Kidney (tissue), 14 donors: ENCODE results near the gene EP400. TPM values are rescaled to one million over a fixed set of nuclear protein-coding genes. Genes with fewer than 3 reads are reported as not detected.

Source experiments
- DNase-seq, 5 donors: peaks; one replicate each; pipeline ENCODE4 v3.0.0-alpha.2; 2013 to 2020
- FAIRE-seq: peaks from 2 replicates; lab custom pipeline; 2012; peaks lifted over from hg19 to GRCh38; lab: Jason Lieb, UNC
- H3K27ac ChIP-seq, 2 donors: one replicate each; pipeline ENCODE4 v1.7.0; 2013; ENCODE audit warnings: low read depth in 2 of 2, low read length in 2 of 2, inconsistent platforms in 1 of 2
- H3K27me3 ChIP-seq: one replicate; pipeline ENCODE4 v1.7.1; 2013; ENCODE audit warnings: low read length, inconsistent platforms; ENCODE audit not compliant: control insufficient read depth, insufficient read depth
- H3K36me3 ChIP-seq, 3 donors: one replicate each; pipeline versions ENCODE4 v1.7.0 to v1.7.1; 2013; ENCODE audit warnings: low read length in 3 of 3, control low read depth in 1 of 3, inconsistent platforms in 1 of 3; ENCODE audit not compliant: insufficient read depth in 3 of 3, control insufficient read depth in 2 of 3
- H3K4me1 ChIP-seq, 3 donors: one replicate each; pipeline versions ENCODE4 v1.7.0 to v1.7.1; 2013; ENCODE audit warnings: low read length in 3 of 3, inconsistent platforms in 1 of 3, low read depth in 1 of 3; ENCODE audit not compliant: control insufficient read depth in 2 of 3, insufficient read depth in 2 of 3
- H3K4me3 ChIP-seq, 3 donors: one replicate each; pipeline versions ENCODE4 v1.7.0 to v1.8.1; 2013; ENCODE audit warnings: low read length in 3 of 3, control low read depth in 1 of 3, inconsistent platforms in 1 of 3
- H3K9ac ChIP-seq, 3 donors: one replicate each; pipeline versions ENCODE4 v1.7.0 to v1.7.1; 2013; ENCODE audit warnings: low read length in 3 of 3, control low read depth in 1 of 3, inconsistent platforms in 1 of 3
- H3K9me3 ChIP-seq, 3 donors: one replicate each; pipeline versions ENCODE4 v1.7.0 to v1.7.1; 2013; ENCODE audit warnings: low read length in 3 of 3, control low read depth in 1 of 3, inconsistent platforms in 1 of 3; ENCODE audit not compliant: control insufficient read depth in 2 of 3, insufficient read depth in 1 of 3
- intact Hi-C: fragments of 100-400 bp; cut with DNase I; formaldehyde crosslinking; loops from one replicate; pipeline ENCODE4 v1.11.1; 2022
- polyA plus RNA-seq: library from polyadenylated mRNA; stranded (reverse); fragments of 350-450 nt; fragmentation: Illumina TruSeq; extraction: RNeasy Lipid Tissue Mini Kit (QIAGEN cat#74804); gene quantifications from one replicate; pipeline ENCODE4 v1.2.3, GENCODE V29; 2014; ENCODE audit warnings: low read depth, low replicate concordance; ENCODE audit not compliant: insufficient read depth
- total RNA-seq: library from RNA; stranded (reverse); fragmentation: NEBNext Ultra II Directional; extraction: Animal tissue kit (Norgen Biotek cat#: 25700); gene quantifications from one replicate; pipeline ENCODE4 v1.2.1, GENCODE V29; 2021
- TF ChIP-seq, protein P1 (sequence below): IDR thresholded peaks from 3 replicates; pipeline ENCODE4 v1.5.1; 2012; ENCODE audit warnings: mild to moderate bottlenecking, moderate library complexity, borderline replicate concordance; ENCODE audit not compliant: insufficient read depth; ENCODE audit errors: extremely low read depth
- donor health status: control.
- donor health status: control.
- donor health status: control.
- donor health status: control.
- donor health status: control.
- donor health status: DM: yes; HTN: yes; CAD: no.
- donor health status: Normal renal cell carcinoma (clear cell type).

EP400 gene
- total and polyA plus RNA-seq, 2 donors from 2014 or later = 7.5 to 44.7 TPM

DNA sequence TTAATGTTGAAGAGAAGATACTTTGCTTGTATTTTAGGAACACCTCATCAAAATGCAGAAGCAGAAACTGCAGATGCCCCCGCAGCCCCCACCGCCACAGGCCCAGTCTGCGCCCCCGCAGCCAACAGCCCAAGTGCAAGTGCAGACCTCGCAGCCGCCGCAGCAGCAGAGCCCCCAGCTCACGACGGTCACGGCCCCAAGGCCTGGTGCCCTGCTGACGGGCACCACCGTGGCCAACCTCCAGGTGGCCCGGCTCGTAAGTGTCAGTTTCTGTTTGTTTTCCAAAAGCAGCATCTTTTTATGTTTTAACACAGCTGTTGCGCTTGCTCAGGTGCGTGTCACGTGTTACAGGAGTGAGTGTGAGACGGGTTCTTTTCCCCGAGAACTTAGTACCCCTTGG lies 114.9 kb downstream of the EP400 start:
- TF ChIP-seq, protein P1, sequence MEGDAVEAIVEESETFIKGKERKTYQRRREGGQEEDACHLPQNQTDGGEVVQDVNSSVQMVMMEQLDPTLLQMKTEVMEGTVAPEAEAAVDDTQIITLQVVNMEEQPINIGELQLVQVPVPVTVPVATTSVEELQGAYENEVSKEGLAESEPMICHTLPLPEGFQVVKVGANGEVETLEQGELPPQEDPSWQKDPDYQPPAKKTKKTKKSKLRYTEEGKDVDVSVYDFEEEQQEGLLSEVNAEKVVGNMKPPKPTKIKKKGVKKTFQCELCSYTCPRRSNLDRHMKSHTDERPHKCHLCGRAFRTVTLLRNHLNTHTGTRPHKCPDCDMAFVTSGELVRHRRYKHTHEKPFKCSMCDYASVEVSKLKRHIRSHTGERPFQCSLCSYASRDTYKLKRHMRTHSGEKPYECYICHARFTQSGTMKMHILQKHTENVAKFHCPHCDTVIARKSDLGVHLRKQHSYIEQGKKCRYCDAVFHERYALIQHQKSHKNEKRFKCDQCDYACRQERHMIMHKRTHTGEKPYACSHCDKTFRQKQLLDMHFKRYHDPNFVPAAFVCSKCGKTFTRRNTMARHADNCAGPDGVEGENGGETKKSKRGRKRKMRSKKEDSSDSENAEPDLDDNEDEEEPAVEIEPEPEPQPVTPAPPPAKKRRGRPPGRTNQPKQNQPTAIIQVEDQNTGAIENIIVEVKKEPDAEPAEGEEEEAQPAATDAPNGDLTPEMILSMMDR = no peak
- no peaks in the 10 kb centered on the region for H3K27me3 ChIP-seq
- H3K4me1 ChIP-seq = no peaks in the 10 kb centered on the region
- H3K27ac ChIP-seq = no peak overlapping the region
- DNase-seq (no peak), FAIRE-seq (no peak)
- no peaks in the 10 kb centered on the region for H3K9me3 ChIP-seq
- peaks cover 3 to 35% (median 34%) of the 10 kb centered on the region in 3 donors for H3K36me3 ChIP-seq
- no peak overlapping the region for H3K9ac ChIP-seq
- no peak overlapping the region for H3K4me3 ChIP-seq
- intact Hi-C loops = no loop called here

DNA sequence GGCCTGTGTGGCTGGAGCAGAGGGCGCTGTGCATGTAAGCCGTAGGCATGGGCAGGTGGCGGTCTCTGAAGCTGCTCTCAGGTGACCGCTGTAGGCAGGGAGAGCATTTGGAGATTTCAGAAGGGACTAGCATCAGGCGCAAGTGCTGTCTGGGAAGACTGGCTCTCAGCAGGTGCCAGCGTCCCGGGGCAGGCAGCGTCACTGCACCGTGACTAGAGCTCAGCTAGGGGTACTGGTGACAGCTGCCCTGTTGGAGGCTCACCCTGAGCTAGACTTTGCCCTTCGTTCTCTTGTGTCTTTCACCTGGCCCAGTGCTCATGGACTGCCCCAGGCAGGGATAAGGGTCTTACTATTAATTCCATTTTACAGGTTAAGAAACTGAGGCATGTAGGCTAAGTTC lies 115.5 kb downstream of the EP400 start:
- H3K4me1 ChIP-seq = no peaks in the 10 kb centered on the region
- no peak overlapping the region for H3K4me3 ChIP-seq
- H3K9ac ChIP-seq = no peak overlapping the region
- no peak for FAIRE-seq
- DNase-seq = no peak
- intact Hi-C loops = no loop called here
- no peak overlapping the region for H3K27ac ChIP-seq
- TF ChIP-seq, protein P1 = no peak
- H3K27me3 ChIP-seq = no peaks in the 10 kb centered on the region
- H3K9me3 ChIP-seq = no peaks in the 10 kb centered on the region
- peaks cover 3 to 38% (median 34%) of the 10 kb centered on the region in 3 donors for H3K36me3 ChIP-seq

DNA sequence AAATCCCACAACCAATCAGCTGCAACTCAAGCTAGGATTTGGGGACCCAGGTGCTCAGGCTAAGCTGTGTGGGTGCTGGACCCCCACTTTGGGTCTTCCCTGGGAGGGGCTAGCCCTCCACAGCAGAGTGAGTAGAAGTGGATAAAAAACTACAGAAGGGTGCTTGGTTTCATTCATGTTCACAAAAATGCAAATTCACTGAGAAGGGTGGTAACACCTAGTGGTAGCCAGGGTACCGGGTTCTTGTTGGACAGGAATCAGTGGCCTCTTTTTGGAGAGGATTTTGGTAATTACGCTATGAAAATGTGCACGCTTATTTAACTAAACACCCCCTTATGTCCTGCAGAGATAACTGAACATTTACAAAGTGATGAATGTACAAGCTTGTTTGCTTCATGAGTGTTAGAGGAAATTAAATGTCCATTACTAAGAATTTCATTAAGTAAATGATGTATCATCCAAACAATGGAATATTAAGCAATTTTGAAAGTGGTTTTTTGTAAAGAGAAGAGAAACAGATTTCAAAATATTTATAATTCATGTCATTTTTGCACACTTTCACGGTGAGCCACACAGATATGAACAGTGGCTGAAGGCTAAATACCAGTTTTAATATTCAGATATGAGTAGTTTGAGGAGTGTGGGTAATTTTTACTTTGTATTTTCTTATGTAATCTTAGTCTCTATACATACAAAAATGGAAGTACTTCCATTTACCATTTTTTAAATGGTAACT lies 116.0 kb downstream of the EP400 start:
- Histone ChIP-seq H3K9ac (no peak overlapping the region), H3K36me3 (peaks cover 3 to 41% (median 36%) of the 10 kb centered on the region in 3 donors), H3K4me3 (no peak overlapping the region), H3K9me3 (no peaks in the 10 kb centered on the region), H3K4me1 (no peaks in the 10 kb centered on the region), H3K27me3 (no peaks in the 10 kb centered on the region), H3K27ac (no peak overlapping the region)
- FAIRE-seq = no peak
- no peak for DNase-seq
- intact Hi-C loops = no loop called here
- TF ChIP-seq, protein P1 = no peak
